NCI-H526 treated with DMSO at 0.1 percent for 48 hours (cell line): ENCODE results near the gene FAM110A.
"Not testable (repeated sequence)": the region's sequence is repeated elsewhere in the genome, so short reads cannot be mapped to it uniquely, and the experiment has no call there.

Experiments
- DNase-seq: peaks from one replicate; lab custom pipeline; 2025; lab: John Stamatoyannopoulos, UW

The FAM110A gene

GRCh38 chr20:873875-874607 lies 40.5 kb downstream of the FAM110A start:
- DNase-seq = no peak

GRCh38 chr20:875115-875514 lies 41.6 kb downstream of the FAM110A start:
- no peak for DNase-seq

- no peak for DNase-seq
Observed at GRCh38 chr20:877814-878213, 44.3 kb downstream of the FAM110A start.

- no peak for DNase-seq
Observed at GRCh38 chr20:878511-879307, 45.2 kb downstream of the FAM110A start.

- no peak for DNase-seq
Observed at GRCh38 chr20:879626-880025, 46.1 kb downstream of the FAM110A start.

GRCh38 chr20:881051-881782 lies 47.7 kb downstream of the FAM110A start:
- DNase-seq = no peak

GRCh38 chr20:881783-882144 lies 48.2 kb downstream of the FAM110A start:
- DNase-seq = no peak

GRCh38 chr20:884983-885952 lies 51.8 kb downstream of the FAM110A start:
- no peak for DNase-seq

GRCh38 chr20:887137-887536 lies 53.6 kb downstream of the FAM110A start:
- no peak for DNase-seq

- no peak for DNase-seq
Observed at GRCh38 chr20:888057-888456, 54.5 kb downstream of the FAM110A start.

GRCh38 chr20:889106-889505 lies 55.6 kb downstream of the FAM110A start:
- no peak for DNase-seq

- no peak for DNase-seq
Observed at GRCh38 chr20:889932-890463, 56.5 kb downstream of the FAM110A start.

GRCh38 chr20:890666-891057 lies 57.1 kb downstream of the FAM110A start:
- no peak for DNase-seq

- no peak for DNase-seq
Observed at GRCh38 chr20:891058-891705, 57.7 kb downstream of the FAM110A start.

GRCh38 chr20:891706-892080 lies 58.2 kb downstream of the FAM110A start:
- no peak for DNase-seq

- DNase-seq = not testable (repeated sequence)
Observed at GRCh38 chr20:892371-892770, 58.9 kb downstream of the FAM110A start.
